NCI-H82 (cell line): Measurements from ENCODE around the gene HPCA.
A peak's percentile ranks its signal among the peaks of the same experiment; 100 is the strongest.

Experiments used
- DNase-seq: peaks from one replicate; lab custom pipeline; 2025; lab: John Stamatoyannopoulos, UW

The HPCA gene

DNA sequence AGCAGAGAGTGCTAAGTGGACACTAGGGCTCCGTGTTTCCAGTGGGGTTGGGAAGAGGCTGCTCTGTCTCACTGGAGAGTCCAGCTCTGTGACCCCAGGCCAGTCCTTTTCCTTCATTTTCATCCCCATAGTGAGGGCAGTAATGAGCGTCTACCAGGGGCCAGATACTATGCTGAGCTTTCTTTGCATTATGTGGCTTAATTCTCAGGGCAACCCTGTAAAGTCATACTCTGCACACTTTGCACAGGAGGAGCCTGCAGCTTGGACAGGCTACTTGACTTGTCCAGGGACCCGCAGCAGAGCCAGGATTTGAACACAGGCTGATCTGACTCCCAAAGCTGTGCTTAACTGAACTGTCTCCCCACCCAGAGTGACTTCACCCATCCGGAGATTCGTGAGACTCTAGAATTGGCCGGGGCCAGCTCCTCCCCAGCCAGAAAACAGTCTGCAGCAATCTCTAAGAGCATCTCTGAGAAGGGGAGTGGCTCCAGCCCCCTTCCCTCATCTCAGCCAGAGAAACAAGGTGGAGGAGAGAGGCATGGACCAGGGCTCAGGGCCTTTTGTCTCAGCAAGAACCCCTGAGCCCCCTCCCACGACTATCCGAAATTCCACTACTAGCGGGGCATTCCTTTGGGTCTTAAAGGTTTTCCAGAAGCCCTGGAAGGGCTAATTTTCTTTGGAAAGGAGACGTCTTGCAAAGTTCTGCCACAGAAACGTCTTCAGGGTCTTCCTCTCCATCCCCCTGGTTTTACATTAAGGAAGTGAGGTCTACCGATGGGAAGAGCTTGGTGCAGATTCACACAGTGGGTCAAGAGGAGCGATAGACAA, 14.7 kb upstream of the HPCA start:
- peak; percentile 74 for DNase-seq

DNA sequence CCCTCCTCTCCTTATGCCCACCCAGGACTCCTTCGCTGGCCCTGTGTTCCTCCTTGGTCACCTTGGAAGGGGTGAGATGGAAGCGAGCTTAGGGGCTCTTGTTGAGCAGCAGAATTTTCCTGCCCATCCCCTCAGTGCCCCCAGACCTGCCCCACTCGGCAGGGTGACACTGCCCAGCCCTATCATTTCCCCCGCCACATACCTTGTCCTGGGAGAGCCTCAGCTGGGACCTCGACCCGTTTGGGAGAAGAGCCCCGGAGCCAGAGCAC, 14.2 kb upstream of the HPCA start:
- no peak for DNase-seq

- DNase-seq = no peak
These were observed 12.8 kb upstream of the HPCA start for GRCh38 chr1:32873484-32873883.

- peak; percentile 48 for DNase-seq
These were observed 11.2 kb upstream of the HPCA start for GRCh38 chr1:32874860-32875752.

- peak; percentile 82 for DNase-seq
These were observed 9.7 kb upstream of the HPCA start for GRCh38 chr1:32876341-32877210.

DNA sequence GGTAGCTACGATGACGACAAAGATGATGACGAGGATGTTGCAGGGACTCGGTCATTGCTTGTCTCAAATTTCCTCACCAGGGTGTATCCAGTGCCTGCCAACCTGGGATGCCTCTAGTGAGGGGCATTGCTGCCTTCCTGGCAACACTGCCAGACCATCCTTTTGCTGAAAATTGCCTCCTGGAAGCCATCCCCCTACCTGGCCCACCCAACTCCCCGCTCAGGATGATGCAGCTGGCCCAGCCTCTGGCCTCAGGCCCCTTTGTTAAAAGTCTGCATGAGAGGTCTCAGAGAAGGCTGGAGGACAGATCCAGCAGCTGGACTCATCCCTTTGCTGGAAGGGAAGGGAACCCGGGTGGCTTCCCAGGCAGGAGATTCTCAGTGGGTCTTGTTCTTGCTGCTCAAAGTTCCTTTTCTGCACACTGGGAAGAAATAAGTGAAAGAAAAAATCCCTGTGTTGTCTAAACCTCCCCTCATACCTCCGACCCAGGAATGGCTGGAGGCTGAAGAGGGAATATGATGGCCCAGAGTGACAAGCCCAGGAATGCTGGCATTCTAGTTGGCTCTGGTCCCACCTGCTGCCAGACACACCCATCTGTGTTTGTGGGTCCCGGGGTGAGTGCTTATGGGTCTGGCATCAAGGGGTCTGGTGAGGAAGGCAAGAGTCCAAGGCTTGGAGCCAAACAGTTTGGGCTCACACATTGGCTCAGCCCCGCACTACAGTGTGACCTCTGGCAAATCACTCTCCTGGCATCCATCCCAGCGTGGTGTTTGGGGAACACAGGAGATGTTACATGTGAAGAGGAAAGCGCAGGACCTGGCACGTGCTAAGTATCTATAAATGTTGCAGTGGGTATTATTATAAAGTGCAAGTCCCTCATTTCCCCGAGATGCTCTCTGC, 8.8 kb upstream of the HPCA start:
- no peak for DNase-seq

DNA sequence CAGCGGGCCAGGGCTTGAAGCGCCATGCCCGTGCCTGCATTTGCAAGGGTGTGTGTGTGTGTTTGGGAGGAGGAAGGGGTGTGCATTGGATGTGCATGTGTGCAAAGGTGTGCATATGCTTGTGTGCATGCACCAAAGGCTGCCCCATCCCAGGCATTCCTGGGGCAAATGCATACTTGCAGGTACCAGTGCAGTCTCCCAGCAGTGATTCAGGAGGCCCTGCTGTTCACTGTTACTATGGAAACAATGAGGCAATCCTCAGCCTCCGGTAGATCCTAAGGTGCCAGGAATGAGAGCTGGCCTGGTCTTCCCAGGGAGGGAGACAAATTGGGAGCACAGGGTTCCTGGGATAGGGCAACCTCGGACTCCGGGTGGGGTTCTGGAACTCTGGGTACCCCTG, 8.1 kb upstream of the HPCA start:
- peak; percentile 67 for DNase-seq

GRCh38 chr1:32878637-32879041, 7.7 kb upstream of the HPCA start:
- DNase-seq = peak; percentile 53

GRCh38 chr1:32881291-32881690, 5.0 kb upstream of the HPCA start:
- peak; percentile 86 for DNase-seq

GRCh38 chr1:32881871-32882850, 4.1 kb upstream of the HPCA start:
- DNase-seq = peak; percentile 100

DNA sequence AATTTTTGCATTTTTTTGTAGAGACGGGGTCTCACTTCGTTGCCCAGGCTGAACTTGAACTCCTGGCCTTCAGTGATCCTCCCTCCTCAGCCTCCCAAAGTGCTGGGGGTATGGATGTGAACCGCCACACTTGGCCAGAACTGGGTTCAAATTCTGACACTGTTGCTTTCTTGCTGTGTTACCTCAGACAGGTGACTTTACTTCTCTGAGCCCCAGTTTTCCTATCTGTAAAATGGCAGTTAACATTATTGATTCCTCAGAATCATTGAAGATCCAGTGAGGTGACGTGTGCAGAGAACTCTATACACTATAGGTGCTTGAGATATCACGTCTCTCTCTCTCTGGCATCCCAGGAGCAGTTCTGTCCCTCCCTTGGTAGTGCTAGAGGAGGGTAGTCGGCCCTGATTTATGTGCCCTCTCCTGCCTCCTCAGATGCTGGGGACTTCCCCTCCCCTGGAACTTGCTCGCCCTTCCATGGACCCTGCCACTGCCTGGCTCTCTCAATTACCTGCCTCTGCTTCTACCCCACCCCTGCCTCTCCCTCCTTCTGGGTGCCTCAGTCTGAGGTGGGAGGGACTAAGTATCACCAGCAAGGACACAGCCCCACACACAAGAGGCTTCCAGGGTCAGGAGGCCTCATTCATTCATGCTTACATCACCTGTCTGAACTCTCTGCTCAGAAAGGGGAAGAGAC, 2.8 kb upstream of the HPCA start:
- DNase-seq = peak; percentile 88

DNA sequence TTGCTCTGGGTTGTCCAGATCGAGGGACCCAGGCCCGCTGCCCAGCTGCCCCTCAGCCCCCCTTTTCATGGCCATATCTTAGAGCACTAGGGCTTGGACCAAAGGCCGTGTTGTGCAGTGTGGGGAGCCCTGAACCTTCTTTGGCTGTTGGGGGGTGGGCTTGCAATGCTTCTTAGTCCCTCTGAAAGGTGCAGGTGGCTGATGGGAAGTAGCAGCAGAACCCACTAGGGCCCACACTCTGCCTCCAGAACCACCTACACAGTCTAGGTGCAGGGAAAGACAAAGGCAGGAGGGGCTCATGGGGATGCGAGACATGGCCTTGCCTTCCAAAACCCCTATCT, 2.3 kb upstream of the HPCA start:
- DNase-seq = no peak

- peak; percentile 98 for DNase-seq
These were observed 1.6 kb upstream of the HPCA start for GRCh38 chr1:32884726-32885125.

DNA sequence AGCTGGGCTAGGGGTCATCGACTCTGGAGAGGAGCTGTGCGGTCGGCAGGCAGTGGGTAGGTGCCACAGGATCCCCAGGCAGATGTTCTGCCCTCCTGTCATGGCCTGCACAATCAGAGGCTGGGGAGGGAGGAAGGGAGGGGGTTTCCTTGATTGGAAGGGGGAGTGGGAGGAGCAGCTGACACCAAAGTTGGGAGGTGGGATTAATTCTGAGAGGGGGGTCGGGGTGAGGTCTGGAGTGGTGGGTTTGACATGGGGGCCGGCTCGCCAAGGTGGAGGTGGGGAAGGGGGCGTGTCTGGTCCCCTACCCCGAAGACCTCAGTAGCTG, 651 bp upstream of the HPCA start:
- peak; percentile 96 for DNase-seq

DNA sequence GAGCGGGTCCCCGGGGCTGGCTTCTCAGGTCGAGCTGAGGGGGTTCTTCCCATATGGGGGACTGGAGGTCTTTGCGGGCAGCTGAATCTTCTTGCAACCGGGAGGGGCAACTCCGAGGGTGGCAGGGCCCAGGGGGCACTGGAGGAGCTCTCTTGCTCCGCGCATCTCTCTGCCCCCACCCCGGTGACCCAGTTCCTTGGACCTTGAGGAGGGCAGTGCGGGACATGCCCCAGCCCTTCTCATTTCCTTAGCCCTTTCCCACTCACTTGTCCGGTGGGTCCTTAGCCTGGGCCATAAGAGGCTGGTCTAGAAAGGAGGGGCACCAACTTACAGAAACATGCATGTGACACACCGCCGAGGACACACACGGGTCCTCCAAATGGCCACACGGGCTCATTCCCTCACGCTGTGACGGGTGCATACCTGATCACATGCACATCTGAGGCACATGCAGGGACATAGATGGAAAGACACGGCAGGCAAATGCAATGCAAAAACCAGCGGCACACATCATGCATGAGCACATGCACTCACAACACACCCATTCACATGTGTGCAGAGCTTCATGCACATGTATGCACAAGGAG, 630 bp downstream of the HPCA start:
- peak; percentile 54 for DNase-seq

- DNase-seq = no peak
These were observed 1.3 kb downstream of the HPCA start for GRCh38 chr1:32887623-32888022.

- no peak for DNase-seq
These were observed 1.8 kb downstream of the HPCA start for GRCh38 chr1:32888134-32888533.

DNA sequence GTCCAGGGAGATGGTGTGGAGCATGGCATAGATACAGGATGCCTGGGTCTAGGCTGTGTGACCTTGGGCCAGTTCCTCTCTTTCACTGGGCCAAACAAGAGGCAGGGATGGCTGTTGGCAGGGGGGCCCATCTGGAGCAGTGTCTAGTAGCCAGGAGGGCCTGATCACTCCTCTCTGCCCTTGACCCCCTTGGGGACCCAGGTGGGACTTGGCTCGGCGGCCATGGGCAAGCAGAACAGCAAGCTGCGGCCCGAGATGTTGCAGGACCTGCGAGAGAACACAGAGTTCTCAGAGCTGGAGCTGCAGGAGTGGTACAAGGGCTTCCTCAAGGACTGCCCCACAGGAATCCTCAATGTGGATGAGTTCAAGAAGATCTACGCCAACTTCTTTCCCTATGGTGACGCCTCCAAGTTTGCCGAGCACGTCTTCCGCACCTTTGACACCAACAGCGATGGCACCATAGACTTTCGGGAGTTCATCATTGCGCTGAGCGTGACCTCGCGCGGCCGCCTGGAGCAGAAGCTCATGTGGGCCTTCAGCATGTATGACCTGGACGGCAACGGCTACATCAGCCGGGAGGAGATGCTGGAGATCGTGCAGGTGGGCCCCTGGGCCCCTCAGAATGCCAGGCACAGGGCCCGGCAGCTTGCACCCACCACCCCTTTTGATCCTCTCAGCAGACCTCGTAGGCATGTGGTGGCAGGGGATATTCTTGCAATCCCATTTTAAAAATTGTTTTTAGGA, 2.6 kb downstream of the HPCA start:
- DNase-seq = no peak
